ENCODE data around the gene PNPLA5. TPM values are rescaled to one million over a fixed set of nuclear protein-coding genes. Genes with fewer than 3 reads are reported as not detected.

PNPLA5 gene
- total RNA-seq, 1 experiment from 2014 or later: not detected

DNA sequence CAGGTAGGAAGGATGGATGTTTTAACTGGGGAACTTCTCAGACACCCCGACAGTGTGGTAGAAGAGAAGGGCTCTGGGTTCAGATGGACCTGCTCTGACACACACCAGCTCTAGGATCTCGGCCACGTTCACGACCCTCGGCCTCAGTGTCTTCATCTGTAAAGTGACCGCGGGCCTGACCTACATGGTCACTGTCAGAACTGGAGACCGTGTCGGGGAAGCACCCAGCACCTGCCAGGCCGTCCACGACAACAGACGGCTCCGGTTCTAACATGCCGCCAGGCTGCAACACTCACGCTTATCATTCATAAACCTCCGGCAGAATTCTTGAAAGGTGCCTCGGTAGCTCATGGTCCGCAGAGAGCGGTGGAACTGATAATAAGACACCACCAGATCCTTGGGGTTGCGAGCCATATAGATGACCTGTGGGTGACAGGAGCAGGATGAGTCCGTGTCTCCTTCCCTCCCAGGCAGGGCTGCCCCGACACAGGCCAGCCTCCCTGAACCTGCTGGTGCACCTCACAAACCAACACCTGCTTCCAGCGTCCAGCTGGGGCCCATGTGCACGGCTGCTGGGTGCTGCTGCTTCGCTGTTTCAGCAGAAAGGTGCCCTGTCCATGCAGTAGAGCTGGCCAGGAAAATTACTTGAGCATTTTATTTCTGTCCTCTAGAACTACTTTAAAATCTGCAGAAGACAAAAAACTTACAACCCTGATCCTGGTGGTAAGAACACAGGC lies 53.1 kb downstream of the PNPLA5 start:
- no peak for DNase-seq (ENCODE audit: low spot score)

GRCh38 chr22:43838161-43838560 lies 53.7 kb downstream of the PNPLA5 start:
- DNase-seq (ENCODE audit: low spot score): no peak

DNA sequence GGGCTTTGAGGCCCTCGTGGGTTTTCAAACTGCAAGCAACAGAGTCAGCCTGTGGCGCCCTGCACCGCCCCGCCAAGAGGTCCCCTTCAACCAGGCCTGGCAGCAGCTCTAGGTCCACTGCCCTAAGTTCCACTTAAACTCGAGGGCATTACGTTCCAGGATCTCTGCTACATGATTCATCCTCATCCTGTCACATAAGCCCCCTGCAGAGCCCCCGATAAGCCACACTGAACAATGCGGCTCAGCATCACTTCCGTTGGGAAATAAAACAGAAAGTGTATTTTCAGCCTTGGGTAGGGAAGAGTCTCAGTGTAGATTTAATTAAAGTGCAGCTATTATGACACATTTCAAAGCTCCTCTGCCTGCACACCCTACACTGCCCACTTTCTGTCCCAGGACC lies 54.1 kb downstream of the PNPLA5 start:
- no peak for DNase-seq (ENCODE audit: low spot score)

DNA sequence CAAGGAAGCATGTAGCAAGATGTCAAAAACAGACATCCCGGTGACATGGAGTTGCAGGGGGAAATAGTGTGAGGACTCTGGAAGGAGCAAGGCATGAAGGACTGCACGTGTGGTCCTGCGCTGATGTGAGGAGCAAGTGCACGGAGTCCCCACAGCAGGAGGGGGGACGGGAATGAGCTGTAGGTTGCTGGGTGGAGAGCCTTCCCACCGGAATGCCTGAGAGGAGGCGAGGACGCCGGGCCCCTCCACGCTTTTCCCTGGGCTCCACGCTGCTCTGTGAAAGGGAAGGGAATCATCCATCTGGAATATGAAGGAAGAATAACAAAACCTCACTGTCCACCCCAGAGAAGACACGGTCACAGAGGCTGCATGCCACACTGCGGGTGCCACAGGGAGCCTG lies 56.1 kb downstream of the PNPLA5 start:
- DNase-seq (ENCODE audit: low spot score): no peak

- no peak for DNase-seq (ENCODE audit: low spot score)
Measured at GRCh38 chr22:43835166-43835565, 56.6 kb downstream of the PNPLA5 start.

- no peak for DNase-seq (ENCODE audit: low spot score)
Measured at GRCh38 chr22:43833286-43834240, 58.2 kb downstream of the PNPLA5 start.

DNA sequence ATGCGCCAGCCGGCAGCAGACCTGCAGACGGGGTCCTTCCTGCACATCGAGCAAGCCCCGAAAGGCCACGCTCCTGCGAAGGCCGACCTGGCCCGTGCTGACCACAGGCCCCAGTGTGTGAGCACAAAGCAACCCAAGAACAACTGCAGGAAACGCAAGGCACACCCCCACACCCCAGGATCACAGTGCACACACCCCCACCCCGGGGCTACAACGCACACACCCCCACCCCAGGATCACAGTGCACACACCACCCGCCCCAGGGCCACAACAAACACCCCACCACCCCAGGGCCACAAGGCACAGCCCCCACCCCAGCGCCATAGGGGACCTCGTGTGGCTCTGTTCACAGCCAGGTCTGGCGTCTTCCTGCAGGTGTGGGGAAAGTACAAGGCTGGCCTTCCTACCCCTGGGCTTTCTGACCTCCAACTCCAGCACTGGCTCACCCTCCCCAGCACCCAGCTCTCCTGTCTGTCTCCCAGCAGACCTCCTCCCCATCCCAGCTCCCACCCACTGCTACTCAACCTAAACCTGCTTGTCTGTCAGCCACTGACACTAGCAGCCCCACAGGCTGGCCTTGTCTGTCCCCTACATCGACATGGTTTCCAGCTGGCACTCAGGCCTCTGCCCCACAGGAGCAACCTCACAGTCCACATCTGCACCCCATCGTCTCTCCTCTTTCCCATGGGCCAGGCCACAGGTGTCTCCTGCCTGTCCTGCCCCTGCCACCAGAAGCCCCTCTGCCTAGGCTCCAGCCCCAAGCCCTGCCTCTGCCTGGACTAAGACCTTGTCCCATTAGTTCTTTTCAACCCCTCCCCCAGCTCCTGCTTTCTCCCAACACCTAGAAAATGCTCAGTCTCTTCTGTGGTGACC lies 59.2 kb downstream of the PNPLA5 start:
- DNase-seq (ENCODE audit: low spot score): no peak

DNA sequence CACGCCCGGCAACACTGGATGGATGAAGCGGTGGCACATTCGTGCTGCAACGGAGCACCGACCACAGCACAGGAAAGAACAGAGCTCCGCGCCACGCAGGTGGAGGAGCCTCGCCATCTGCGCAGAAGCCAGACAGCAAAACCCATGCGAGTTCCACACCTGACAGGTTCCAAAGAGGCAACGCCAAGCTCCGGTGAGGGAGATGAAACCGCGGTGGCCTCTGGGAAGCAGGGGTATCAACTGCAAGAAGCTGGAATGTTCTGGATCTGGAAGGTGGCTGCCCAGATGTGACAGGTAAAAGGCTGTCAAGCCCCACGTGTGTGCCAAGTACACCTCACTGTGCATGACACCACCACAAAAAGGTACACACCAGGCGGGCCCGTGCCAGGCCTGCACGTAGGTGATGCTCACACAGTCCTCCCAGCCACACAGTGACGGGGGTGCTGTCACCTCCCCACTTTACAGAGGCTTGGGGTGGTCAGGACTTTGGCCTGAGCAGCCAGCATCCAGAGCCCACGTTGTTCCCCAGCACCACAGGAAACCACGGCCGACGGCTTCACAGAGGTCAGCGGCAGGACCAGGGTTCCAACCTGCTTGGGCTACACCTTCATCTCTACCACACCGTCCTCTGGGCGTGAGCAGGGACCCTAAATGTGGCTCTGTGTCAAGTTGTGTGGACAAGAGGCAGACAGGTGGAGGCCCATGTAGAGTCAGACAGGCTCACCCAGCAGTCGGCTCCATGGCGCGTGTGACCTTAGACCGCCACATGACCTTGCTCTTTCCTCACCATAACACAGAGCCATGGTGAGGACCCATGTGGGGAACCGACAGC lies 60.0 kb downstream of the PNPLA5 start:
- no peak for DNase-seq (ENCODE audit: low spot score)

- DNase-seq (ENCODE audit: low spot score): no peak
Measured at GRCh38 chr22:43830931-43831560, 60.8 kb downstream of the PNPLA5 start.

GRCh38 chr22:43829904-43830851 lies 61.6 kb downstream of the PNPLA5 start:
- no peak for DNase-seq (ENCODE audit: low spot score)

Other genes starting within 250 kb of the PNPLA5 start
- gene EFCAB6, start 79.7 kb downstream of the PNPLA5 start, total RNA-seq (2014; rRNA removed; shearing (Covaris generic)): 0.88 and 3.1 TPM in 2 replicates
- 0.50 and 0.53 TPM in 2 replicates for gene SULT4A1, start 29.5 kb downstream of the PNPLA5 start, total RNA-seq (2014; rRNA removed; shearing (Covaris generic))
- gene PNPLA3, start 31.8 kb upstream of the PNPLA5 start, total RNA-seq (2014; rRNA removed; shearing (Covaris generic)): 0.96 and 2.0 TPM in 2 replicates
- 31.2 and 31.4 TPM in 2 replicates for gene SAMM50, start 63.4 kb upstream of the PNPLA5 start, total RNA-seq (2014; rRNA removed; shearing (Covaris generic))
- gene PARVB, start 132.3 kb upstream of the PNPLA5 start, total RNA-seq (2014; rRNA removed; shearing (Covaris generic)): 2.3 and 6.3 TPM in 2 replicates